Heart left ventricle (tissue), 13 donors: ENCODE results near the gene ABTB2.

Experiments used
- POLR2A ChIP-seq, 2 donors: fragments of 450-650 bp; IDR thresholded peaks; one replicate each; pipeline ENCODE4 v1.6.1; 2017; ENCODE audit warnings: antibody characterized with exemption in 2 of 2, mild to moderate bottlenecking in 2 of 2, moderate library complexity in 2 of 2
- TF ChIP-seq, protein P1 (sequence below), 12 donors: fragments of 200-600 bp; sonication (generic) in 4 of 12; IDR thresholded peaks; one replicate each; pipeline versions ENCODE4 v1.5.0 to v1.8.0; 2018 to 2022; ENCODE audit warnings: antibody characterized with exemption in 12 of 12, mild to moderate bottlenecking in 5 of 12
- donor health status: ischemic (EF 13 %, LVEDD 7.1; RV severe dilation, severe dysfunction).
- donor health status: DM: no; HTN: yes; CAD: no.
- donor health status: DM: no; HTN: no; CAD: no.
- donor health status: ischemic (EF 25% LVEDD 6.9; RV normal size, moderate dysfunction).
- donor health status: ischemic (EF 25% LVEDD 5.7; RV mildly dilated, moderate dysfunction).
- donor health status: ischemic (EF 35%, LVEDD 5.7; RV mildly dilated, moderate dysfunction).
- donor health status: nonischemic (EF 11% LVEDD 7.7; RV severe dilation, severe dysfunction).
- donor health status: DM: yes; HTN: yes; CAD: no.
- donor health status: PGD.
- donor health status: ischemic (EF 29% LVEDD 5.4; RV normal size, mild dysfunction).
- donor health status: nonischemic (EF 23%, LVEDD 6.1; RV moderate dilation, normal function).

DNA sequence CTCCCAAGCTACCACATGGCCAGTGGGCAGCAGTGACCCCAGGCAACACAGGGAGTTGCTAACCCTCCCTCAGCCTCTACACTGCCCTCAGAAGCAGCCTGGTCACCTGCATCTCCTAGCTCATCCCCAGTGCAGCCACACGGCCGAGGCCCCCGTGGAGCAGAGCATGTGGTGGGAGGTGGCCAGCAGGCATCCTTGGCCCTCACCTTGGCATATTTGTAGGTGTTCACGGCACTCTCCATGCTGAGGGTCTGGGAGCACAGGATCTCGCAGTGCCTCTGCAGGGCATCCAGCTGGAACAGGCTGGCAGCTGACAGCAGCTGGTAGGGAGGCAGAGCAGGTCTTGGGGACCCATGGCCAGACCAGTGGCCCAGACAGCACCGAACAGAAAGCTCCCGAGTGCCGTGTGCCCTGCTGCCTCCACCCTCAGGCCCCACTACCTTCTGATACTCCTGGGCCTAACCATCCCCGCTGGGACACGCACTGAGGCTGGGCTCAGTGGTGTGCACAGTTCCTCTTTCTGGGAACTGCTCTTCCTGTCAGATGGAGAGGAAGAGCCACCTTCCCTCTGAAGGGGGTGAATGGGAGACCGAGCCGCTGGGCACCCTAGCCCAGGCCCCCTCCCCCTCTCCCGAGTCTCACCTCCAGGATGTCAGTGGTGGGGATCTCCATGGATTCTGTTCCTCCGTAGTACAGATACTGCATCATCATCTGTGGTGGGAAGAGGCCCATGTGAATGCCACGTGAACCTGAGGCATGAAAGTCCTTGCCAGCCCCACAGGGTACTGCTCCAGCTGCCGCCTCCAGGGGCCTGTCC, 203.5 kb downstream of the ABTB2 start:
- TF ChIP-seq, protein P1, sequence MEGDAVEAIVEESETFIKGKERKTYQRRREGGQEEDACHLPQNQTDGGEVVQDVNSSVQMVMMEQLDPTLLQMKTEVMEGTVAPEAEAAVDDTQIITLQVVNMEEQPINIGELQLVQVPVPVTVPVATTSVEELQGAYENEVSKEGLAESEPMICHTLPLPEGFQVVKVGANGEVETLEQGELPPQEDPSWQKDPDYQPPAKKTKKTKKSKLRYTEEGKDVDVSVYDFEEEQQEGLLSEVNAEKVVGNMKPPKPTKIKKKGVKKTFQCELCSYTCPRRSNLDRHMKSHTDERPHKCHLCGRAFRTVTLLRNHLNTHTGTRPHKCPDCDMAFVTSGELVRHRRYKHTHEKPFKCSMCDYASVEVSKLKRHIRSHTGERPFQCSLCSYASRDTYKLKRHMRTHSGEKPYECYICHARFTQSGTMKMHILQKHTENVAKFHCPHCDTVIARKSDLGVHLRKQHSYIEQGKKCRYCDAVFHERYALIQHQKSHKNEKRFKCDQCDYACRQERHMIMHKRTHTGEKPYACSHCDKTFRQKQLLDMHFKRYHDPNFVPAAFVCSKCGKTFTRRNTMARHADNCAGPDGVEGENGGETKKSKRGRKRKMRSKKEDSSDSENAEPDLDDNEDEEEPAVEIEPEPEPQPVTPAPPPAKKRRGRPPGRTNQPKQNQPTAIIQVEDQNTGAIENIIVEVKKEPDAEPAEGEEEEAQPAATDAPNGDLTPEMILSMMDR (IDR thresholded peaks at IDR 0.05) = no peak
- TF ChIP-seq POLR2A (IDR thresholded peaks at IDR 0.05) = no peak
